ENCODE measurements around the gene CNTN4. TPM values are rescaled to one million over a fixed set of nuclear protein-coding genes. Genes with fewer than 3 reads are reported as not detected.
"Not testable (repeated sequence)": the region's sequence is repeated elsewhere in the genome, so short reads cannot be mapped to it uniquely, and the experiment has no call there.

Gene CNTN4
- total and polyA plus RNA-seq, 4 donors = 15.8 to 228 (median 41.2) TPM

GRCh38 chr3:2802429-2802828 lies 703.8 kb downstream of the CNTN4 start:
- ATAC-seq (ENCODE audit: low FRiP score) (no peak), DNase-seq (no peak)
- Histone ChIP-seq H3K27me3 (ENCODE audit: control insufficient read depth in 1 of 2, insufficient read depth in 2 of 2, low read length in 1 of 2) (no peaks in the 10 kb centered on the region), H3K36me3 (ENCODE audit: control insufficient read depth in 1 of 2, insufficient read depth in 2 of 2, low read length in 1 of 2) (no peaks in the 10 kb centered on the region), H3K4me1 (ENCODE audit: control insufficient read depth in 1 of 2, insufficient read depth in 2 of 2, low read length in 2 of 2) (peaks cover 0 to 5% of the 10 kb centered on the region in 2 donors), H3K9me3 (ENCODE audit: control insufficient read depth, low read length) (no peaks in the 10 kb centered on the region), H3K27ac (ENCODE audit: low read depth in 1 of 2, low read length in 2 of 2) (no peak overlapping the region), H3K4me3 (ENCODE audit: low read length in 2 of 2) (no peak overlapping the region)
- WGBS, 2 donors = 79 to 85% methylated on average over 7 of the region's 7 CpGs
- intact Hi-C loops (cut with DNase I) = no loop called here

DNA sequence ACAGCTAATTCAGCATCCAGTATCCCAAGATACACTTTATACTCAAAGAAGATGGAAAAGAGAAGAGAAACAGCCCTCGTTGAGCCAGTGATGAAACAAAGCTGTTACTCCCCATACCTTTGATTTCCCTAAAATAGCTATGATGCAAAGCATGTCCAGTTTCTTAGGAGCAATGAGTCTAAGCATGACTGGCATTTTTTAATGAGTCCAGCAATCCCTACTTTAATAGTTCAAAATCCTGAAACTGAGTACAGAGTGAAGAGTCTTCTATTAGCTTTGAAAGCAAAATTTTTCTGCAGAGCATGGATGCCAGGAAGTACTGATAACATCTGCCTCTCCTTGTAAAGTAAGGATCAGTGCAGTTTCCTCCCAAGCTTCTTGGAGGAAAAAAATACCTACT lies 708.8 kb downstream of the CNTN4 start:
- ATAC-seq (ENCODE audit: low FRiP score) = no peak
- Histone ChIP-seq H3K27me3 (ENCODE audit: control insufficient read depth in 1 of 2, insufficient read depth in 2 of 2, low read length in 1 of 2) (no peaks in the 10 kb centered on the region), H3K4me1 (ENCODE audit: control insufficient read depth in 1 of 2, insufficient read depth in 2 of 2, low read length in 2 of 2) (peaks cover 0 to 7% of the 10 kb centered on the region in 2 donors), H3K9me3 (ENCODE audit: control insufficient read depth, low read length) (no peaks in the 10 kb centered on the region), H3K4me3 (ENCODE audit: low read length in 2 of 2) (no peak overlapping the region), H3K36me3 (ENCODE audit: control insufficient read depth in 1 of 2, insufficient read depth in 2 of 2, low read length in 1 of 2) (peaks cover 0 to 4% of the 10 kb centered on the region in 2 donors), H3K27ac (ENCODE audit: low read depth in 1 of 2, low read length in 2 of 2) (no peak overlapping the region)
- DNase-seq = no peak
- WGBS, 2 donors = 60 to 67% methylated on average over 1 of the region's 1 CpG
- intact Hi-C loops (cut with DNase I) = no loop called here

GRCh38 chr3:2810723-2811122 lies 712.1 kb downstream of the CNTN4 start:
- DNase-seq = no peak
- 59 to 69% methylated on average over 1 of the region's 1 CpG for WGBS, 2 donors
- Histone ChIP-seq H3K27ac (ENCODE audit: low read depth in 1 of 2, low read length in 2 of 2) (no peak overlapping the region), H3K27me3 (ENCODE audit: control insufficient read depth in 1 of 2, insufficient read depth in 2 of 2, low read length in 1 of 2) (no peaks in the 10 kb centered on the region), H3K4me3 (ENCODE audit: low read length in 2 of 2) (no peak overlapping the region), H3K9me3 (ENCODE audit: control insufficient read depth, low read length) (no peaks in the 10 kb centered on the region), H3K4me1 (ENCODE audit: control insufficient read depth in 1 of 2, insufficient read depth in 2 of 2, low read length in 2 of 2) (peaks cover 0 to 7% of the 10 kb centered on the region in 2 donors), H3K36me3 (ENCODE audit: control insufficient read depth in 1 of 2, insufficient read depth in 2 of 2, low read length in 1 of 2) (peaks cover 0 to 4% of the 10 kb centered on the region in 2 donors)
- no peak for ATAC-seq (ENCODE audit: low FRiP score)
- intact Hi-C loops (cut with DNase I) = no loop called here

GRCh38 chr3:2819571-2819970 lies 720.9 kb downstream of the CNTN4 start:
- ATAC-seq (ENCODE audit: low FRiP score) (no peak), DNase-seq (no peak)
- H3K27me3 ChIP-seq (ENCODE audit: control insufficient read depth in 1 of 2, insufficient read depth in 2 of 2, low read length in 1 of 2) = no peaks in the 10 kb centered on the region
- H3K4me1 ChIP-seq (ENCODE audit: control insufficient read depth in 1 of 2, insufficient read depth in 2 of 2, low read length in 2 of 2) = no peaks in the 10 kb centered on the region
- H3K4me3 ChIP-seq (ENCODE audit: low read length in 2 of 2) = no peak overlapping the region
- 92 to 93% methylated on average over 4 of the region's 4 CpGs for WGBS, 2 donors
- H3K27ac ChIP-seq (ENCODE audit: low read depth in 1 of 2, low read length in 2 of 2) = no peak overlapping the region
- intact Hi-C loops (cut with DNase I) = no loop called here
- H3K9me3 ChIP-seq (ENCODE audit: control insufficient read depth, low read length) = no peaks in the 10 kb centered on the region
- peaks cover 4 to 9% of the 10 kb centered on the region in 2 donors for H3K36me3 ChIP-seq (ENCODE audit: control insufficient read depth in 1 of 2, insufficient read depth in 2 of 2, low read length in 1 of 2)

- WGBS, 2 donors = 91 to 92% methylated on average over 5 of the region's 5 CpGs
- ATAC-seq (ENCODE audit: low FRiP score); DNase-seq; H3K36me3 ChIP-seq (ENCODE audit: control insufficient read depth in 1 of 2, insufficient read depth in 2 of 2, low read length in 1 of 2); H3K27me3 ChIP-seq (ENCODE audit: control insufficient read depth in 1 of 2, insufficient read depth in 2 of 2, low read length in 1 of 2); intact Hi-C loops (cut with DNase I); H3K9me3 ChIP-seq (ENCODE audit: control insufficient read depth, low read length); H3K27ac ChIP-seq (ENCODE audit: low read depth in 1 of 2, low read length in 2 of 2); H3K4me1 ChIP-seq (ENCODE audit: control insufficient read depth in 1 of 2, insufficient read depth in 2 of 2, low read length in 2 of 2); H3K4me3 ChIP-seq (ENCODE audit: low read length in 2 of 2): not testable (repeated sequence)
Observed at GRCh38 chr3:2820982-2821381, 722.3 kb downstream of the CNTN4 start.

GRCh38 chr3:2822611-2823010 lies 723.9 kb downstream of the CNTN4 start:
- no peaks in the 10 kb centered on the region for H3K27me3 ChIP-seq (ENCODE audit: control insufficient read depth in 1 of 2, insufficient read depth in 2 of 2, low read length in 1 of 2)
- DNase-seq = no peak
- H3K27ac ChIP-seq (ENCODE audit: low read depth in 1 of 2, low read length in 2 of 2) = no peak overlapping the region
- peaks cover 4 to 9% of the 10 kb centered on the region in 2 donors for H3K36me3 ChIP-seq (ENCODE audit: control insufficient read depth in 1 of 2, insufficient read depth in 2 of 2, low read length in 1 of 2)
- ATAC-seq (ENCODE audit: low FRiP score) = no peak
- no peak overlapping the region for H3K4me3 ChIP-seq (ENCODE audit: low read length in 2 of 2)
- H3K4me1 ChIP-seq (ENCODE audit: control insufficient read depth in 1 of 2, insufficient read depth in 2 of 2, low read length in 2 of 2) = no peaks in the 10 kb centered on the region
- H3K9me3 ChIP-seq (ENCODE audit: control insufficient read depth, low read length) = no peaks in the 10 kb centered on the region
- 94 to 95% methylated on average over 5 of the region's 5 CpGs for WGBS, 2 donors
- intact Hi-C loops (cut with DNase I) = no loop called here

- Histone ChIP-seq H3K9me3 (ENCODE audit: control insufficient read depth, low read length) (no peaks in the 10 kb centered on the region), H3K27ac (ENCODE audit: low read depth in 1 of 2, low read length in 2 of 2) (no peak overlapping the region), H3K27me3 (ENCODE audit: control insufficient read depth in 1 of 2, insufficient read depth in 2 of 2, low read length in 1 of 2) (no peaks in the 10 kb centered on the region), H3K4me1 (ENCODE audit: control insufficient read depth in 1 of 2, insufficient read depth in 2 of 2, low read length in 2 of 2) (no peaks in the 10 kb centered on the region), H3K4me3 (ENCODE audit: low read length in 2 of 2) (no peak overlapping the region), H3K36me3 (ENCODE audit: control insufficient read depth in 1 of 2, insufficient read depth in 2 of 2, low read length in 1 of 2) (peaks cover 4 to 9% of the 10 kb centered on the region in 2 donors)
- intact Hi-C loops (cut with DNase I) = no loop called here
- DNase-seq (no peak), ATAC-seq (ENCODE audit: low FRiP score) (no peak)
- WGBS, 2 donors = 85 to 88% methylated on average over 5 of the region's 5 CpGs
Observed at GRCh38 chr3:2823031-2823430, 724.4 kb downstream of the CNTN4 start.

GRCh38 chr3:2823437-2824211 lies 725.0 kb downstream of the CNTN4 start:
- intact Hi-C loops (cut with DNase I) = no loop called here
- Histone ChIP-seq H3K4me3 (ENCODE audit: low read length in 2 of 2) (no peak overlapping the region), H3K9me3 (ENCODE audit: control insufficient read depth, low read length) (no peaks in the 10 kb centered on the region), H3K4me1 (ENCODE audit: control insufficient read depth in 1 of 2, insufficient read depth in 2 of 2, low read length in 2 of 2) (no peaks in the 10 kb centered on the region), H3K27ac (ENCODE audit: low read depth in 1 of 2, low read length in 2 of 2) (no peak overlapping the region), H3K36me3 (ENCODE audit: control insufficient read depth in 1 of 2, insufficient read depth in 2 of 2, low read length in 1 of 2) (peaks cover 4 to 9% of the 10 kb centered on the region in 2 donors), H3K27me3 (ENCODE audit: control insufficient read depth in 1 of 2, insufficient read depth in 2 of 2, low read length in 1 of 2) (no peaks in the 10 kb centered on the region)
- ATAC-seq (ENCODE audit: low FRiP score) = no peak
- 94 to 95% methylated on average over 7 to 8 of the region's 8 CpGs for WGBS, 2 donors
- DNase-seq = no peak

- Histone ChIP-seq H3K9me3 (ENCODE audit: control insufficient read depth, low read length) (no peaks in the 10 kb centered on the region), H3K36me3 (ENCODE audit: control insufficient read depth in 1 of 2, insufficient read depth in 2 of 2, low read length in 1 of 2) (peaks cover 0 to 2% of the 10 kb centered on the region in 2 donors), H3K4me3 (ENCODE audit: low read length in 2 of 2) (no peak overlapping the region), H3K4me1 (ENCODE audit: control insufficient read depth in 1 of 2, insufficient read depth in 2 of 2, low read length in 2 of 2) (no peaks in the 10 kb centered on the region), H3K27ac (ENCODE audit: low read depth in 1 of 2, low read length in 2 of 2) (no peak overlapping the region), H3K27me3 (ENCODE audit: control insufficient read depth in 1 of 2, insufficient read depth in 2 of 2, low read length in 1 of 2) (no peaks in the 10 kb centered on the region)
- ATAC-seq (ENCODE audit: low FRiP score) (no peak), DNase-seq (no peak)
- WGBS, 2 donors = 92 to 93% methylated on average over 4 of the region's 4 CpGs
- intact Hi-C loops (cut with DNase I) = no loop called here
Observed at GRCh38 chr3:2826036-2826435, 727.4 kb downstream of the CNTN4 start.

Measured in aorta (tissue), 5 donors.